HepG2 (cell line): Measurements from ENCODE around the gene WDR62. TPM values are rescaled to one million over a fixed set of nuclear protein-coding genes. Genes with fewer than 3 reads are reported as not detected.

Source experiments
- AFF4 ChIP-seq: sonication (generic); formaldehyde crosslinking; IDR thresholded peaks from 2 replicates; pipeline ENCODE4 v1.4.0; 2020; ENCODE audit warnings: missing genetic modification reagents
- ARHGAP35 ChIP-seq: sonication (generic); formaldehyde crosslinking; IDR thresholded peaks from 2 replicates; pipeline ENCODE4 v1.9.0; 2022; ENCODE audit warnings: mild to moderate bottlenecking, inconsistent platforms, moderate library complexity, missing genetic modification reagents, borderline replicate concordance
- CHCHD3 ChIP-seq: sonication (generic); formaldehyde crosslinking; IDR thresholded peaks from 2 replicates; pipeline ENCODE4 v1.8.0; 2022; ENCODE audit warnings: mild to moderate bottlenecking, missing genetic modification reagents, moderate library complexity
- CREB1 ChIP-seq, 2 experiments: fragments of 450-650 bp in 1 of 2; IDR thresholded peaks; 2 replicates each; pipeline ENCODE4 v1.6.1; 2016 to 2017; ENCODE audit warnings: control low read depth in 1 of 2, mild to moderate bottlenecking in 1 of 2, missing compliant biosample characterization in 1 of 2, missing genetic modification characterization in 1 of 2
- FOXK1 ChIP-seq: sonication (generic); formaldehyde crosslinking; IDR thresholded peaks from 2 replicates; pipeline ENCODE4 v1.4.0; 2020; ENCODE audit warnings: low read depth, missing genetic modification reagents, borderline replicate concordance
- FOXK2 ChIP-seq: fragments of 450-650 bp; IDR thresholded peaks from 2 replicates; pipeline ENCODE4 v1.6.1; 2016
- MLLT10 ChIP-seq: sonication (generic); formaldehyde crosslinking; IDR thresholded peaks from 2 replicates; pipeline ENCODE4 v1.4.0; 2020; ENCODE audit warnings: missing genetic modification reagents
- MNT ChIP-seq: fragments of 450-650 bp; IDR thresholded peaks from 2 replicates; pipeline ENCODE4 v1.6.1; 2016
- NR2F6 ChIP-seq, 2 experiments: IDR thresholded peaks; 2 replicates each; pipeline ENCODE4 v1.6.1; 2016; ENCODE audit warnings: antibody characterized with exemption in 1 of 2, mild to moderate bottlenecking in 1 of 2
- U2AF1 ChIP-seq: fragments of 200-400 bp; formaldehyde crosslinking; optimal IDR thresholded peaks from 2 replicates; pipeline ENCODE3; 2017; ENCODE audit warnings: mild to moderate bottlenecking, low read depth, low read length
- YEATS2 ChIP-seq: sonication (generic); formaldehyde crosslinking; IDR thresholded peaks from 2 replicates; pipeline ENCODE4 v1.4.0; 2020; ENCODE audit warnings: missing genetic modification reagents, borderline replicate concordance
- ZBED4 ChIP-seq: sonication (generic); formaldehyde crosslinking; IDR thresholded peaks from 2 replicates; pipeline ENCODE4 v1.4.0; 2020; ENCODE audit warnings: missing genetic modification reagents, borderline replicate concordance
- ZMYM4 ChIP-seq: sonication (generic); formaldehyde crosslinking; IDR thresholded peaks from 2 replicates; pipeline ENCODE4 v1.8.1; 2023; ENCODE audit warnings: mild to moderate bottlenecking, missing genetic modification reagents
- ZNF12 ChIP-seq: sonication (generic); formaldehyde crosslinking; IDR thresholded peaks from 2 replicates; pipeline ENCODE4 v1.5.0; 2020; ENCODE audit warnings: missing genetic modification reagents
- ZNF275 ChIP-seq: sonication (generic); formaldehyde crosslinking; IDR thresholded peaks from 2 replicates; pipeline ENCODE4 v1.8.0; 2022; ENCODE audit warnings: missing genetic modification reagents, mild to moderate bottlenecking, inconsistent platforms, borderline replicate concordance
- ZNF317 ChIP-seq: sonication (generic); formaldehyde crosslinking; IDR thresholded peaks from 2 replicates; pipeline ENCODE4 v1.5.0; 2020; ENCODE audit warnings: mild to moderate bottlenecking, missing genetic modification reagents
- ZNF367 ChIP-seq: sonication (generic); formaldehyde crosslinking; IDR thresholded peaks from 2 replicates; pipeline ENCODE4 v1.4.0; 2020; ENCODE audit warnings: missing genetic modification reagents, borderline replicate concordance
- polyA plus RNA-seq, 8 experiments: library from polyadenylated mRNA; depleted of rRNA in 3 of 8; stranded (reverse) in 7 of 8; unstranded in 1 of 8; fragments of >200 nt; fragmentation: Illumina TruSeq in 4 of 8; extraction: Trizol in 4 of 8; gene quantifications; 2 replicates each; pipeline versions ENCODE4 v1.2.1 to v1.2.3, GENCODE V29; 2011 to 2016; ENCODE audit warnings: low read depth in 4 of 8, missing spikeins in 1 of 8, mixed read lengths in 1 of 8; ENCODE audit not compliant: insufficient read depth in 1 of 8
- total RNA-seq, 5 experiments: library from RNA; depleted of rRNA; stranded (reverse); fragments of >200 nt; fragmentation: Illumina TruSeq; extraction: Trizol; gene quantifications; 2 replicates each; pipeline ENCODE4 v1.2.3, GENCODE V29; 2016; ENCODE audit warnings: low read depth in 1 of 5

The WDR62 gene
- total and polyA plus RNA-seq, 2 of the 13 experiments (the other 11 are each of a cell fraction or from before 2014, with no cell fraction given) = 5.8 to 12.5 TPM

- TF ChIP-seq ZNF275 = peak; percentile 68; the same call in 1 of the 2 replicates
- no peak; the same call in 1 of the 2 replicates for TF ChIP-seq ARHGAP35
- peak; percentile 70; the same call in 1 of the 2 replicates for TF ChIP-seq ZNF12 (CRISPR knock-in tag)
- peak; percentile 45; the same call in 1 of the 2 replicates for TF ChIP-seq ZMYM4 (CRISPR knock-in tag)
- TF ChIP-seq ZBED4 (CRISPR knock-in tag) = peak; percentile 65; the same call in 1 of the 2 replicates
- 0 out of 2 replicates have a peak, but pooled peaks have one; percentile 50 for TF ChIP-seq FOXK1 (CRISPR knock-in tag)
- TF ChIP-seq FOXK2 = no peak
- peak; percentile 95 for TF ChIP-seq YEATS2 (CRISPR knock-in tag)
- TF ChIP-seq NR2F6 (IDR thresholded peaks at IDR 0.05) = no peak
- no peak; the same call in 1 of the 2 replicates for TF ChIP-seq NR2F6 (CRISPR knock-in tag; IDR thresholded peaks at IDR 0.05)
- TF ChIP-seq MLLT10 = no peak
- TF ChIP-seq MNT = peak; percentile 83
- peak; percentile 89 for TF ChIP-seq CHCHD3 (CRISPR knock-in tag)
- peak; percentile 83; the same call in 1 of the 2 replicates for TF ChIP-seq ZNF317 (CRISPR knock-in tag)
- TF ChIP-seq CREB1 (IDR thresholded peaks at IDR 0.05) = peak; percentile 61; the same call in 1 of the 2 replicates
- TF ChIP-seq CREB1 (CRISPR knock-in tag; IDR thresholded peaks at IDR 0.05) = peak; percentile 58; the same call in 1 of the 2 replicates
- peak; percentile 78; the same call in 1 of the 2 replicates for TF ChIP-seq ZNF367 (CRISPR knock-in tag)
- TF ChIP-seq U2AF1 = no peak
- TF ChIP-seq AFF4 = no peak
Measured at GRCh38 chr19:36114721-36115452, 60.2 kb downstream of the WDR62 start, which contains the start of gene POLR2I (continued).
